ENCODE results near the gene LDLRAD4.

LDLRAD4 gene

GRCh38 chr18:13642440-13642827 is 423.9 kb downstream of the LDLRAD4 start:
- no peaks in the 10 kb centered on the region for H3K36me3 ChIP-seq (ENCODE audit: insufficient read depth, low read depth, low read length)
- H3K9me3 ChIP-seq (ENCODE audit: insufficient read depth, low read depth, low read length): no peaks in the 10 kb centered on the region; the same call in 1 of the 2 replicates
- H3K27ac ChIP-seq (ENCODE audit: low read length): no peak overlapping the region
- H3K27me3 ChIP-seq (ENCODE audit: insufficient read depth, low read length): no peaks in the 10 kb centered on the region
- no peak overlapping the region for H3K4me3 ChIP-seq (ENCODE audit: low read length)
- H3K4me1 ChIP-seq (ENCODE audit: insufficient read depth, low read length): no peaks in the 10 kb centered on the region
- no peak overlapping the region for H3K9ac ChIP-seq (ENCODE audit: low read depth, low read length)

DNA sequence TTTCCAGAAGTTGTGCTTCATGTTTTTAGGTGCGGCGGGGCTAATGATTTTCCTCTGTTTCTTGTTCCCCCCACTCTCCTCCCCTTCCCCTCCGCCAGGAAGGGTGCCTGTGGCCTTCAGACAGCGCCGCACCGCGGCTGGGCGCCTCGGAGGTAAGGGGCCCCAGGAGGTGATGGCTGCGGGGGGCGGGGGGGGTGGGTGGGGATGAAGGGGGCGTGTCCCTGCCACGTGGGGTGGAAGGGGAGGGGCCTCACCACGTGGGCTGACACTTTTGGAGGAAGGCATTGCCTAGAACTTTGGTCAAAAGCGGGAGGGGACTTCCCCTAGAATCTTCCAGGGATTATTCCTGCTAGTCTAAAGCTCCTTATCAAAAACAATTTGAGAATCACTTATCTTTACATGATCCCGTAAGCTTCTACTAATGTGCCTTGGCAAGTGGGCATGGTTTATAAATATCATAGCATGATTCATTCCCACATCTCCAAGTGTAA is 424.7 kb downstream of the LDLRAD4 start:
- Histone ChIP-seq H3K9me3 (ENCODE audit: insufficient read depth, low read depth, low read length) (no peaks in the 10 kb centered on the region; the same call in 1 of the 2 replicates), H3K36me3 (ENCODE audit: insufficient read depth, low read depth, low read length) (no peaks in the 10 kb centered on the region), H3K4me1 (ENCODE audit: insufficient read depth, low read length) (no peaks in the 10 kb centered on the region), H3K27me3 (ENCODE audit: insufficient read depth, low read length) (no peaks in the 10 kb centered on the region), H3K4me3 (ENCODE audit: low read length) (no peak overlapping the region), H3K27ac (ENCODE audit: low read length) (no peak overlapping the region), H3K9ac (ENCODE audit: low read depth, low read length) (no peak overlapping the region)

- no peaks in the 10 kb centered on the region for H3K27me3 ChIP-seq (ENCODE audit: insufficient read depth, low read length)
- no peak overlapping the region for H3K27ac ChIP-seq (ENCODE audit: low read length)
- H3K4me1 ChIP-seq (ENCODE audit: insufficient read depth, low read length): no peaks in the 10 kb centered on the region
- no peak overlapping the region for H3K9ac ChIP-seq (ENCODE audit: low read depth, low read length)
- no peaks in the 10 kb centered on the region; the same call in 1 of the 2 replicates for H3K9me3 ChIP-seq (ENCODE audit: insufficient read depth, low read depth, low read length)
- H3K36me3 ChIP-seq (ENCODE audit: insufficient read depth, low read depth, low read length): no peaks in the 10 kb centered on the region
- no peak overlapping the region for H3K4me3 ChIP-seq (ENCODE audit: low read length)
Observed at GRCh38 chr18:13645093-13645492, 426.5 kb downstream of the LDLRAD4 start.

DNA sequence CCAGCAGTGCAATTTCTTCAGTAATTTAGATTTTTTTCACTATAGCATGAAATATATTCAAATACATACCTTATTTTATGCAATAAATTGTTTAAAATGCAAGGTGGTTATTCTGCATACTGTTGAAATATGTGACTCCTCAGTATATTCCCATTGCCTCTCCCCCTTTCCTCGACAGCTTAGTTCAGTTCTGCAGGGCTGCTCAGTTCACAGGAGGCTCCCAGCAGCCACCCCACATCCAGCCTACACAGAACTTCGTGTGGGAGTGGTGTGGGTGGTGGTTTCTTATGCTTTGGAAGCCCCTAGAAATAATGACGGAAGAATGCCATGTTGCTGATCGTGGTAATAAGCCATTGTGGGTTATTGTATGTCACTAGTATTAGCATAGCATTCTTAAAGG is 428.1 kb downstream of the LDLRAD4 start:
- H3K4me3 ChIP-seq (ENCODE audit: low read length): no peak overlapping the region
- H3K9ac ChIP-seq (ENCODE audit: low read depth, low read length): no peak overlapping the region
- no peaks in the 10 kb centered on the region for H3K36me3 ChIP-seq (ENCODE audit: insufficient read depth, low read depth, low read length)
- no peaks in the 10 kb centered on the region for H3K4me1 ChIP-seq (ENCODE audit: insufficient read depth, low read length)
- no peak overlapping the region for H3K27ac ChIP-seq (ENCODE audit: low read length)
- no peaks in the 10 kb centered on the region for H3K27me3 ChIP-seq (ENCODE audit: insufficient read depth, low read length)
- H3K9me3 ChIP-seq (ENCODE audit: insufficient read depth, low read depth, low read length): no peaks in the 10 kb centered on the region; the same call in 1 of the 2 replicates

GRCh38 chr18:13647761-13648160 is 429.2 kb downstream of the LDLRAD4 start:
- no peaks in the 10 kb centered on the region for H3K4me1 ChIP-seq (ENCODE audit: insufficient read depth, low read length)
- H3K27me3 ChIP-seq (ENCODE audit: insufficient read depth, low read length): no peaks in the 10 kb centered on the region
- no peaks in the 10 kb centered on the region for H3K36me3 ChIP-seq (ENCODE audit: insufficient read depth, low read depth, low read length)
- no peak overlapping the region for H3K9ac ChIP-seq (ENCODE audit: low read depth, low read length)
- no peak overlapping the region for H3K27ac ChIP-seq (ENCODE audit: low read length)
- H3K4me3 ChIP-seq (ENCODE audit: low read length): no peak overlapping the region
- no peaks in the 10 kb centered on the region for H3K9me3 ChIP-seq (ENCODE audit: insufficient read depth, low read depth, low read length)

- Histone ChIP-seq H3K9ac (ENCODE audit: low read depth, low read length) (no peak overlapping the region), H3K4me1 (ENCODE audit: insufficient read depth, low read length) (0 out of 2 replicates have a peak, but pooled peaks cover 6% of the 10 kb centered on the region), H3K36me3 (ENCODE audit: insufficient read depth, low read depth, low read length) (no peaks in the 10 kb centered on the region), H3K27me3 (ENCODE audit: insufficient read depth, low read length) (no peaks in the 10 kb centered on the region), H3K4me3 (ENCODE audit: low read length) (no peak overlapping the region), H3K27ac (ENCODE audit: low read length) (no peak overlapping the region), H3K9me3 (ENCODE audit: insufficient read depth, low read depth, low read length) (no peaks in the 10 kb centered on the region)
Observed at GRCh38 chr18:13649397-13650390, 431.1 kb downstream of the LDLRAD4 start.

DNA sequence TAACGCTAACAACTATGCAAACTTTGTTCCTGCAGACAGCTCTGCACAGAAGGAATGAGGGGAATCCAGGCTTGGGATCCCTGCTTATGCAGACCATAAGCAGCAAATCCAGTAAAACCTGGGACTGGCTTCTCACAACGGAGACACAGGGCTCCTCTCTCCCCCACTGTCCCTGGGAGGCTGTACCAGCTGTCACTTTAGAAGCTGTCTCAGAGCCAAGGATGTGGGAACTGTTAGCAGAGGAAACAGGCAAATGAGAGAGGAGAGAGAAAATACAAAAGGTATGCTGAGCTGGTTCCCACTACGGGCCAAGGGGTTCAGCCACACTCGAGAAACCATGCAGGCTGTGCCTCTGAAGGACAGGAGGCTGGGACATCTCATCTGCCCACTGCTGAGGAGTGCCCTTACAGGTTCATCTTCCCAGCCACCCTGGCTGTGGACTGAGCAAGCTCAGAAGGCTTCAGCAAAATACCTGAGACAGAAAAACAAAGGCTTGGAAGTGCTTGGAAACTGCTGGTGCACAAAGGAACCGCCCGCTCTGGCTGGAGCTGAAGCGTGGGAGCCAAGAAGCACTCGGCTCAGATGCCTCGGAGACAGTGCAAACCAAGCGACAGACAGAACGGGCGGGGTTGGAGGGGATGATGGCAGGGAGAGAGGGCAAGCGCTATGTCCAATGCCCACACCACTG is 435.3 kb downstream of the LDLRAD4 start:
- Histone ChIP-seq H3K9me3 (ENCODE audit: insufficient read depth, low read depth, low read length) (no peaks in the 10 kb centered on the region), H3K36me3 (ENCODE audit: insufficient read depth, low read depth, low read length) (no peaks in the 10 kb centered on the region), H3K27me3 (ENCODE audit: insufficient read depth, low read length) (no peaks in the 10 kb centered on the region), H3K9ac (ENCODE audit: low read depth, low read length) (no peak overlapping the region), H3K27ac (ENCODE audit: low read length) (no peak overlapping the region), H3K4me3 (ENCODE audit: low read length) (no peak overlapping the region), H3K4me1 (ENCODE audit: insufficient read depth, low read length) (0 out of 2 replicates have a peak, but pooled peaks cover 6% of the 10 kb centered on the region)

- Histone ChIP-seq H3K9ac (ENCODE audit: low read depth, low read length) (no peak overlapping the region), H3K4me1 (ENCODE audit: insufficient read depth, low read length) (0 out of 2 replicates have a peak, but pooled peaks cover 6% of the 10 kb centered on the region), H3K36me3 (ENCODE audit: insufficient read depth, low read depth, low read length) (no peaks in the 10 kb centered on the region), H3K4me3 (ENCODE audit: low read length) (no peak overlapping the region), H3K27me3 (ENCODE audit: insufficient read depth, low read length) (no peaks in the 10 kb centered on the region), H3K9me3 (ENCODE audit: insufficient read depth, low read depth, low read length) (no peaks in the 10 kb centered on the region), H3K27ac (ENCODE audit: low read length) (no peak overlapping the region)
Observed at GRCh38 chr18:13657974-13658373, 439.4 kb downstream of the LDLRAD4 start.

DNA sequence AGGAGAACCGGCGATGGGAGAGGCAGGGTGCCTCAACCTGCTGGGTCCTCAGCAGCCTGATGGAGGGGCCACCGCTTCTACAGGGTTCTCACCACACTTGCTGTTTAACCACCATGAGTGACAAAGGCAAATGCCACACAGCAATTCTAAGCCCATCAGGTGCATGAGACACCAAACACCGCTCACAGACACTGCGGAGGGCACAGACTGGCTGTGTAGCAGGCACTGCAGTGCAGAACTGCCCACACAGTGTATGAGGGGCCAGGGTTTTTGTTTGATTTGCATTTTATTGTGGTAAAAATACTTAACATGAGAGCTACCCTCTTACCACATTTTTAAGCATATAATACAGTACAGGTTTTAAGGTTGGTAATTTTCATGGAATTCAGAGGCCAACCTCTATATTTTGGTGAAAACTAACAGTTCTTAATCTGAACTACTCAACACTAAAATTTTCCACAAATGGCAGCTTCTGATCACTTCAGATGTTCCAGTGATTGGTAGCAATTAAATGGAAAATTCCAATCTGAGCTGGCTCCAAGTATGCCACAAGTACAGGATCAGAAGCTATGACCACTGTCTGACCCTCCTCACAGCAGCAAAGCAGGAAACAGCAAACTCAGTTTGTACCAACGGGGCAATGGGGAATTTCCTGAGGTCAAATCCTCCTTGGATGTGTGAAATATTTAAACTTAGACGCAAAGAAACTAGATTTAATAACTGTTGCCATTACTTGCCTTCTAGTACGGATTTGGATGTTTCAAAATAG is 440.1 kb downstream of the LDLRAD4 start:
- H3K4me3 ChIP-seq (ENCODE audit: low read length): no peak overlapping the region
- no peaks in the 10 kb centered on the region for H3K9me3 ChIP-seq (ENCODE audit: insufficient read depth, low read depth, low read length)
- H3K27me3 ChIP-seq (ENCODE audit: insufficient read depth, low read length): no peaks in the 10 kb centered on the region
- no peak overlapping the region for H3K27ac ChIP-seq (ENCODE audit: low read length)
- 0 out of 2 replicates have a peak, but pooled peaks cover 6% of the 10 kb centered on the region for H3K4me1 ChIP-seq (ENCODE audit: insufficient read depth, low read length)
- no peaks in the 10 kb centered on the region for H3K36me3 ChIP-seq (ENCODE audit: insufficient read depth, low read depth, low read length)
- no peak overlapping the region for H3K9ac ChIP-seq (ENCODE audit: low read depth, low read length)

GRCh38 chr18:13660510-13660909 is 441.9 kb downstream of the LDLRAD4 start:
- Histone ChIP-seq H3K4me1 (ENCODE audit: insufficient read depth, low read length) (no peaks in the 10 kb centered on the region), H3K27me3 (ENCODE audit: insufficient read depth, low read length) (no peaks in the 10 kb centered on the region), H3K4me3 (ENCODE audit: low read length) (no peak overlapping the region), H3K9me3 (ENCODE audit: insufficient read depth, low read depth, low read length) (no peaks in the 10 kb centered on the region), H3K36me3 (ENCODE audit: insufficient read depth, low read depth, low read length) (peaks cover 3% of the 10 kb centered on the region; the same call in 1 of the 2 replicates), H3K27ac (ENCODE audit: low read length) (no peak overlapping the region), H3K9ac (ENCODE audit: low read depth, low read length) (no peak overlapping the region)

All from iPS-20b (cell line).